Cerebellar cortex (tissue), 1 donor: Measurements from ENCODE around the gene MFSD6L.
A peak's percentile ranks its signal among the peaks of the same experiment; 100 is the strongest.

Source experiments
- DNase-seq: peaks from one replicate; pipeline ENCODE4 v3.0.0-alpha.2; 2015; ENCODE audit warnings: low spot score

The MFSD6L gene

GRCh38 chr17:8793649-8794048 lies 5.5 kb downstream of the MFSD6L start:
- no peak for DNase-seq

GRCh38 chr17:8792646-8793045 lies 6.5 kb downstream of the MFSD6L start:
- DNase-seq: no peak

DNA sequence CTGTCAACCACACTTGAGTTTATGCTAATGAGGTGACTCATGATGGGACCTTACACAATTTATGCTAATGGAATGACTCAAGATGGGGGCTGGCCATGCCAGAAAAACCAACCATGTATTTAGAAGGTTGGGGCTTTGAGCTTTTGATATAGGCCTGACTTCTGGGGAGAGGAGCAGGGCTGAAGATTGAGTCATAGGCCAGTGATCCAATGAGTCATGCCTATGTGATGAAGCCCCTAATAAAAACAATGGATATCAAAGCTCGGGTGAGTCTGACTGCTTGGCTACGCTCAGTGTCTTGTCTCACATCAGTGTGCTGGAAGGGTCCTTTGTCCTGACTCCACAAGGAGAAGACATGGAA lies 7.3 kb downstream of the MFSD6L start:
- DNase-seq: no peak

GRCh38 chr17:8791248-8791909 lies 7.8 kb downstream of the MFSD6L start:
- DNase-seq: no peak

DNA sequence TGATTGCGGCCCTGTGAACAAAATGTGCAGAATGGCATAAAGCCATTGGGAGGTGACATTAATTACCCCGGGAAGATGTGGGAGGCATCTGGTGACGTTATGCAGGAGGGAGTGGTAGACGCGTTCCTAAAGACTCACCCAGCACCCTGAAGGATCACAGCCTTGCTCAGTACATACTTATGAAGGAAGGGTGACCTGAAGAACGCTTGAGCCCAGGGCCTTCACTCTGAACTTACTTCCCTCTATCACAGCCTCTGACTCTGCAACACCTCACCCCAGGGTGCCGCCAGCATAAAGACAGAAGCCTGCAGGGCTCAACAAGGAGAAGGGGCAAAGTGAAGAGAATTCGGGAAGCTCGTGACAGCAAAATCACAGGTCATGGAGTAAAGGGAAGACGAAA lies 9.4 kb downstream of the MFSD6L start:
- no peak for DNase-seq

DNA sequence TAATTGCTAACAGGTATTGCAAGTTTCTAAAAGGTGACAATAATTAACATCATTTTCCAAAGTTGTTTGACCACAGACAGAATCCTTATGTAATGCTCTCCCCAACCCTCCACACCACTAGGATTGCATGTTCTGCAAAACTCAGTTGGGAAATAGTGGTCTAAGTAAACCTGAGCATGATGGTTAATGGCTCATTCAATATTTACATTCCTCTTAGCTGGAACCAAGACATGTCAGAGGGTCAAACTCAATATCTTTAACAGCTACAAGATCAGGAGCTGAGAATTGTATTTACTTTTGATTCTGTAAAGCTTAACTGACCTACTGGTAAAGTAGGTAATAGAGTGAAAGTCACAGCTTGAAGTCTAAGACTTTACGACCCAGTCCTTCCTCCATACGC lies 10.2 kb downstream of the MFSD6L start:
- no peak for DNase-seq

DNA sequence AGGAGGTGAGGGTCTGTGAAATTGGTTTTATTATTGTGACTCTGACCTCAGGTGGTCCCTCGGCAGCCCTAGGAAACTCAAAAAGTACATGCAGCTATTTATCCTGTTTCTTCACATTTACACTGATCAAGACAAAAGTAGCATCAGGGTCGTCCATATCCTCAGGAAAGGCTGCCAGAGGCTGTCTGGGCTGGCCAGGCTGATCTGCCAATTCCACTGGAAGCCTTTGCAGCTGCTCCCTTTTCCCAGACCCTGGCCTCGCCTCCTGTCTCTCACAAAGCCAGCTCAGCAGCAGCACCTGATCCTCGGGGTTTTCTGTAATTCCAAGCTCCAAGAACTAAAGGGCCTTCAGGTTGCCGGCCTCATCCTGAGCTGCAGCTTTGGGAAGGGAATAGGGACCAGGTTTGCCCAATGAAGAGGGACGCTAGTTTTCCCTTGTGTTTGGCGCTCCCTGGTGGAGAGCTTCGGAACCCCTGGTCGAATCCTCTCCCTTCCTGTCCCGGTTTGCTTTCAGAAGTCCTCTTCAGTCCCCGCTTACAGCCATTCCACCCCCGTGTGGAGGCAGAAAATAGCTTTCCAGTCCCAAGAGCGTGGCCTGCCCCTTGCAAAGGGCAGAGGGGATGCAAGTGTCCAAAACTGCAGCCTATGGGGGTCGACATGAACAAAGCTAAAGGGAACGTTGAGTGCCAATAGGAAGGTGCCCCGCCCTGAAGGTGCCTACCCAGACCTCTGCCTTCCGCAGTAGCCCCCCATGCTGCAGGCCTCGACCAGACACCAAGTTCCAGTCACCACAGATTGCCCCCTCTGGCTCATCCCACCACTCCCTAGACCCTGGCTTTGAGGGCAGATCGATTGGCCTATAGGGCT lies 13.4 kb downstream of the MFSD6L start:
- peak; percentile 64 for DNase-seq

DNA sequence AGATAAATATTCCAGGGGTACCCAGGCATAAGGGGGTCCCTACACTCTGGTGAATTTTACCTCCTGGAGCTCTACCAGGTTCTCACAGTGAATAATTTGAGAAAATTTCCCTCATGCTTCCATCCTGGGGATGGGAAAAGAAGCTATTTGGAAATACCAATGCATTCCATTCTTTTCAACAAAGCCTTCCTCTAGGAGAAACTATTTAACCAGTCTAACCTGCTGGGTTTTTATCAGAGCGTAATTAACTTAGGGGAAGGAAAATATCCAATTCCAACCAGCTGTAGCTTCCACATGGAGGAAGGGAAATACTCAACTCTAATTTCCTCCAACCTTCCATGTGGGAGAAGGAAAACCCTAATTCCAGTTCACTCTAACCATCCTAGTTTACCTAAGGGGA lies 17.0 kb downstream of the MFSD6L start:
- no peak for DNase-seq

GRCh38 chr17:8781776-8782175 lies 17.4 kb downstream of the MFSD6L start:
- DNase-seq: no peak

GRCh38 chr17:8776881-8777280 lies 22.3 kb downstream of the MFSD6L start:
- no peak for DNase-seq

GRCh38 chr17:8776248-8776647 lies 22.9 kb downstream of the MFSD6L start:
- no peak for DNase-seq

- no peak for DNase-seq
Measured at GRCh38 chr17:8766731-8767130, 32.4 kb downstream of the MFSD6L start.

DNA sequence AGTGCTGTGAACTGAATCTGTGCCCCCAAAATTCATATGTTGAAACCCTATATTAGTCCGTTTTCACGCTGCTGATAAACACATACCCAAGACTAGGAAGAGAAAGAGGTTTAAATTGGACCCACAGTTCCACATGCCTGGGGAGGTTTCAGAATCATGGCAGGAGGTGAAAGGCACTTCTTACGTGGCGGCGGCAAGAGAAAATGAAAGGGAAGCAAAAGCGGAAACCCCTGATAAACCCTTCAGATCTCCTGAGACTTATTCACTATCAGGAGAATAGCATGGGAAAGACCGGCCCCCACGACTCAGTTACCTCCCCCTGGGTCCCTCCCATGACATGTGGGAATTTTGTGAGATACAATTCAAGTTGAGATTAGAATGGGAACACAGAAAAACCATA lies 37.2 kb downstream of the MFSD6L start:
- DNase-seq: no peak

DNA sequence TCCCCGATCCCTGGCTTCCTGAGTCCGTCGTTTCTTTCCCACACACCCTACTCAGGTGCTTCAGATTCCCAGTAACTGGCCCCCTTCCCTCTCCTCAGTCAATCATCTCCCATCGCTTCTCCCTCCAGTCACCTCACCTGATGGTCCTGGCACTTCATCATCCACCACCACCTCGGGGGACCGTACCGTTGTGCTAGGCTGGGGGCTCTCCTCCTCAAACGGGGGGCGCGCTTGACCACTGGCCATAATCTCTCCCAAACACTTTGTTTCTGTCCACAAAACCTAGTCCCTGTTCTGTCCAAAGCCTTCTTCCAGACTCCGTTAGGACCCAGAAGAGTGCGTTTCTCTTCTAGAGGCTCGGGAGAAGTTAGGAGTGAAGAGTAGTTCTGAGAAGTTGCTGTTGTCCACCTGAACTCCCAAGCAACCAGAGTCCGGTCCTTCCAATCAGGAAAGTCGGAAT lies 41.0 kb downstream of the MFSD6L start, which contains the start of gene SPDYE4:
Gene SPDYE4 (minus strand): TSS at position 410 of the 460 bp plus-strand sequence. CDS start 164 bp downstream, at position 246.
- DNase-seq: no peak

DNA sequence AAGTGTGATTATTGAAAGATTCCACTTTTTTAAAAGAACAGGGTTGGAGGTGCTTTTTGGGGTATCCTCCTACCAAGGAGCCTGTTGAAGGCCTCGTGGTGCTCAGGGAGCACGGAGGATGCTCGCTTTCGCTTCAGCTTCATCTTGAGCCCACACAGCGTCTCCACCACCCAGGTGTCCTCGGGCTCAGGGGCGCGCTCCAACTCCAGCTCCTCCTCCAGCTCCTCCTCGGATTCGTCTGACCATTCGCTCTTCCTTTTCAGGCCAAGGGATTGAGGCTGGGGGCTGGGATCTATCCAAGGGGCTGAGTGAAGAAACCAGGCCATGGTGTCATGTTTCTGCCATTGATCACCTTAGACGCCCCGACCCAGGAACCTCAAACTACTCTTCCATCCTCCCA lies 42.0 kb downstream of the MFSD6L start:
- DNase-seq: no peak

GRCh38 chr17:8755590-8756255 lies 43.4 kb downstream of the MFSD6L start:
- no peak for DNase-seq

DNA sequence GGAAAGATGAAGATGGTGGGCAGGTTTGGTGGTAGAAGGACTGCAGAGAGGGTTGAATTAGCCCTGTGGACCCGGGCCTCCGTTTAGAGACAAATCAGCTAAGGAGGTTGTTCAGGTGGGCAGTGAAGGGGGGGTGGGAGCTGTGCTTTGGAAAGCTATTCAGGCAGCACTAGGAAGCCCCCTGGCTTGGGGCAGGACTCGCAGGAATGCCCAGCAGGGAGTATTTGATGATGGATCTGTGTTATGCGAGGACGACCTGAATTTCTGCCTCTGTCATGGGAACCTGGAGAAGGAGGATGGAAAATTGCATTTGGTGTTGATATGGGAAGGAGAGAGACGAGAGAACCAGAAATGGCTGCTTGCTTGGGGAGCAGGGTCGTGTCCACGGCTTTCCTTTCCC lies 44.3 kb downstream of the MFSD6L start:
- no peak for DNase-seq

GRCh38 chr17:8753976-8754440 lies 45.2 kb downstream of the MFSD6L start:
- peak; percentile 13 for DNase-seq

DNA sequence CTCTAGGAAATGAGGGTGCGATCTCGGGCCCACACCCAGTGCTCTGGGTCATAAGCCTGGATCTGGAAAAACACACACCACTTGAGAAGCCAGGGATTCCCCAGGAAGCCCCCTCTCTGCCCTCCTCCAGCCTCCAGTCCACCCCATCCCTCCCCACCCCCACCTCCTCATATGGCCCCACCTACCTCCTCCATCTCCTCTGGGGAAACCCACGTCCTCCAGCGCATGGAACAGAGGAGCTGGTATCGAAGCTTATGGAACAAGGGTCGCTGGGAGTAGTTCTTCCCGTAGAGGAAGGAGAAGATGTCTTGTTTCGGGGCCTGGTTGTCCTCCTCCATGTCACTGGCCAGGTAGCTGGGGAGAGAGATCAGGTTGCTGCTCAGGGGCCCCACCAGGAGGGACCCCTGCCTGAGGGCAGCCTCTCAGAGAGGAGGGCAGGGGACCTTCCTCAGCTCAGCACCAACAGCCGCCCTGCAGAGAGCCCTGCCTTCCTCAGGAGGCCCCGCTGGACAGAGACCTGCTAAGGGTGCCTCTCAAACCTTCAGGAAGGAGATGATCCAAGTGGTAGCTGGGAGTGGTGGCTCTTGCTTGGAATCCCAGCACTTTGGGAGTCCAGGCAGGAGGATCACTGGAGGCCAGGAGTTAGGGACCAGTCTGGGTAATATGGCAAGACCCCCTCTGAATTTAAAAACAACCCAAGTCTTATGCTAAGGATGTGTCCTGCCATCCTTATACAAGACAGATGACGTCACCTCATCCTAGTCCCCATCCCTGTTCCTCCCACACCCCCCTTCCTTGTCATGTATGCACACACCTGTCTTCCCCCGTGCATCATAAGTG lies 45.8 kb downstream of the MFSD6L start:
- DNase-seq: no peak

DNA sequence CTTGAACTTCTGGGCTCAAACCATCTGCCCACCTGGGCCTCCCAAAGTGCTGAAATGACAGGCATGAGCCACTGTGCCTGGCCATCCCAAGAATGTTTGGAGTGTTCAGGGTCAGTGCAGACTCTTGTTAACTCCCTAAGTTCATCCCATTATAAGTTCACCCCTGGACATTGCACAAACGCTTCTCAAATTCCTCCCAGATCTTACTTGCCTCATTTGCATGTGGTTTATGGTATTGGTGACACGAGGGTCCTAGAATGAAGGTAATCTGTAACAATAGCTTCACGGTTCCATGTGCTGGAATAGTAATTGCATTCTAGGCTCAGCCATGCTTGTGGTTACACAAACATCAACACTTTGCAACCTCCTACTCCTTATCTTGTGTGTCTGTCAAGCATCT lies 49.5 kb downstream of the MFSD6L start:
- DNase-seq: no peak

- DNase-seq: no peak
Measured at GRCh38 chr17:8747742-8748141, 51.4 kb downstream of the MFSD6L start.
